Upper lobe of right lung (tissue), 1 donor: Measurements from ENCODE around the gene ATP5F1D. TPM values are rescaled to one million over a fixed set of nuclear protein-coding genes. Genes with fewer than 3 reads are reported as not detected.

Experiments
- ATAC-seq: fragments of 200-7000 bp; cut with Tn5 transposase; one replicate; pipeline ENCODE4 v1.9.1; 2020; ENCODE audit warnings: mild to moderate bottlenecking, moderate library complexity
- DNase-seq: peaks from one replicate; pipeline ENCODE4 v3.0.0-alpha.2; 2020
- H3K27ac ChIP-seq: fragments of 200-600 bp; one replicate; pipeline ENCODE4 v1.8.0; 2022
- H3K27me3 ChIP-seq: fragments of 200-600 bp; one replicate; pipeline ENCODE4 v1.8.0; 2022; ENCODE audit warnings: mild to moderate bottlenecking
- H3K36me3 ChIP-seq: fragments of 200-600 bp; one replicate; pipeline ENCODE4 v1.8.0; 2022
- H3K4me1 ChIP-seq: fragments of 200-600 bp; one replicate; pipeline ENCODE4 v1.8.0; 2022
- H3K4me3 ChIP-seq: fragments of 200-600 bp; one replicate; pipeline ENCODE4 v1.8.0; 2022; ENCODE audit warnings: mild to moderate bottlenecking
- H3K9me3 ChIP-seq: fragments of 200-600 bp; one replicate; pipeline ENCODE4 v1.8.0; 2022
- CTCF ChIP-seq: fragments of 200-600 bp; IDR thresholded peaks from one replicate; pipeline ENCODE4 v1.8.0; 2022; ENCODE audit warnings: antibody characterized with exemption
- intact Hi-C: fragments of 100-400 bp; cut with DNase I; formaldehyde crosslinking; loops from one replicate; pipeline ENCODE4 v1.11.0; 2022
- total RNA-seq: library from RNA; stranded (reverse); fragmentation: NEBNext Ultra II Directional; extraction: Animal tissue kit (Norgen Biotek cat#: 25700); gene quantifications from one replicate; pipeline ENCODE4 v1.2.1, GENCODE V29; 2021
- donor health status: DM: no; HTN: yes; CAD: no; lungs with severe emphysema.

The ATP5F1D gene
- total RNA-seq, 1 donor from 2014 or later: 126 TPM

DNA sequence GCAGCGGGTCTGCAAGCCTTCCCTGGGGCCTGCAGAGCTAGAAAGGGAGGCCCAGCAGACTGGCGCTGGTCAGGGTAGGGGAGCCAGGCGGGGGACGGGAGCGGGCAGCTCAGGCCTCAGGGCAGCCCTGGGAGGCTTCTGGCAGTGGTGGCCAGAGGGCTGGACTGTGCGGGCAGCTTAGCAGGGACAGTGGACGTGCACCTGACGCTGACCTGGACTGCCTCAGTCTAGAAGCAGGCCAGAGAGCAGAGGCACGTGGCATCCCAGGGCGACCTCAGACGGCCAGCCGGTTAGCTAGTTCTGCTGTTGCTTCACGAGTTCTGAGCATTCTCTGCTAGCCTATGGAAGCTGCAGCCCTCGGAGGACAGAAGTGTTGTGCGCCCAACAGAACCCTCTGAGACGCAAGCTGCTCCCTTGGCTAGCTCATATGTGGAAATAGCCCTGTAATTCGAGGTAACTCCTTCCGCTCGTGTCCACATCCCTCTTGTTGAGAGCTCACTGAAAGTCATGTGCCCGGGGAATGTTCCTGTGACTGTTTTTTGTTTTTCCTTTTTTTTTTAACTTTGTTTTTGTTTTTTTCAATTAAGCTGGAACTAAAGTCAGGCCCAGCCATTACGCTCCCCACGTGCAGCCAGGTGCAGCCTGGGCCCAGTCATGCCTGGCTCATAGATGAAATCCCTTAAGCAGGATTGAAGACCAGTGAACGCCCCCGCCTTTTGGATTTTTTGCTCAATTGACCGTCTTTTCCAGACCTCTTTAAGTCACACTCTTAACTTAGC lies 31.9 kb downstream of the ATP5F1D start:
- Histone ChIP-seq H3K27ac (peak overlapping the region; percentile 94), H3K27me3 (no peaks in the 10 kb centered on the region), H3K36me3 (peaks cover 56% of the 10 kb centered on the region), H3K9me3 (no peaks in the 10 kb centered on the region), H3K4me1 (peaks cover 61% of the 10 kb centered on the region), H3K4me3 (no peak overlapping the region)
- ATAC-seq (no peak), DNase-seq (no peak)
- TF ChIP-seq CTCF: no peak
- intact Hi-C loops: no loop called here

DNA sequence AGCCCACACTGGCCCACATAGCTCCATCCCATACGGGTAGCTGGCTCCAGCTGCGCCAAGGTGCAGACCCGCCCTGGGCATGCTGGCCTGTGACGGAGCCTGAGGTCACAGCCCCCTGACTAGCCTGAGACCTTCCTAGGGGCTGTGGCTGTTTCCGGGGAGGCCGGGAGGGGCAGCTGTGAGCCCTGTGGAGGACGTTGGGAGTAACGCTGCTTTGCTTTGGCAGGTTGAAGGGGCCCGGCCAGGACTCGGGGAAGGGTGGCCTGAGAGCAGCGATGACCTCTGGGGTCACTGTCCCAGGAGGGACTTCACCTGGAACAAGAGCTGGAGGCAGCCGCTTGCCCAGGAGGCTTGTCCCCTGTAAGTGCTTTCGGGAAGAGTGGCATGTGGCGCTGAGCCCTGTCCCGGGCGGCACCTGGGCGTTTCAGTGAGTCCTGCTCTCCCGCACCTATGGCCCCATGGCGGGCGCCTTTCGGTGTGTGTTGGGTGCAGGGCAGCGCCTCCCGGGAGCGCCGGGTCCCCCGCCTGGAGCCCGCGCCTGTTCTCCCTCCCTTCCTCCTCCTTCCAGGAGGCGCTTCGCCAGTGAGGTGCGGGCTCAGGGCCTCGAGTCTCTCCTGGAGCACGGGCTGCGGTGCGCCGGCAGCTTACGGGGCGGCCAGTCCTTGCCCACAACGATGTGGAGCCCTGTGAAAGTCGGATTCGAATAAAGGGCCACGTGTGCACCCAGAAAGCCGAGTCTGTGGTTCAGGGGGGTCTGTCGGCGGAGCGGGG lies 32.7 kb downstream of the ATP5F1D start:
- Histone ChIP-seq H3K4me1 (peaks cover 57% of the 10 kb centered on the region), H3K4me3 (peak overlapping the region; percentile 69), H3K27ac (peak overlapping the region; percentile 94), H3K27me3 (no peaks in the 10 kb centered on the region), H3K36me3 (peaks cover 61% of the 10 kb centered on the region), H3K9me3 (no peaks in the 10 kb centered on the region)
- ATAC-seq (no peak), DNase-seq (no peak)
- intact Hi-C loops: no loop called here
- no peak for TF ChIP-seq CTCF

DNA sequence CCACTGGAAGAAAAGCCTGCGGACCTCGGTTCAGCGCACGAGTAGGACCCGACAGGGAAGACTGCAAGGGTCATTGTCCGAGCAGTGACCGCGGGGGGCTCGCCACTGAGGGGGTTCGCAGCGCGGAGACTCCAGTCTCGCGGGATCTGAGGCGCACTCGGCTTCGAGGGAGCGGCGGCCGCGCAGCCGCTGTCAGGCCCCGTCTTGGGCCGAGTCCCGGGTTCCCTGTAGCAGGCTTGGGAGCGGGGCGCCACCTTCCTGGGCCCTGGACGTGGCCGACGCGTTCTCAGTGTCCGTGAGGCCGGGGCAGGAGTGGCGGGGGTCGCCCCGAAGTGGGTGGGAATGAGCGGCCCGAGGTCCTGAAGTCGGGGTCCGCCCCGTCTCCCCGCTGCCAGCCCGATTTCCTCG lies 33.3 kb downstream of the ATP5F1D start:
- Histone ChIP-seq H3K36me3 (peaks cover 61% of the 10 kb centered on the region), H3K4me1 (peaks cover 57% of the 10 kb centered on the region), H3K27me3 (no peaks in the 10 kb centered on the region), H3K9me3 (no peaks in the 10 kb centered on the region), H3K4me3 (peak overlapping the region; percentile 69), H3K27ac (peak overlapping the region; percentile 94)
- no peak for TF ChIP-seq CTCF
- ATAC-seq (no peak), DNase-seq (peak; percentile 77)
- intact Hi-C loops: no loop called here

DNA sequence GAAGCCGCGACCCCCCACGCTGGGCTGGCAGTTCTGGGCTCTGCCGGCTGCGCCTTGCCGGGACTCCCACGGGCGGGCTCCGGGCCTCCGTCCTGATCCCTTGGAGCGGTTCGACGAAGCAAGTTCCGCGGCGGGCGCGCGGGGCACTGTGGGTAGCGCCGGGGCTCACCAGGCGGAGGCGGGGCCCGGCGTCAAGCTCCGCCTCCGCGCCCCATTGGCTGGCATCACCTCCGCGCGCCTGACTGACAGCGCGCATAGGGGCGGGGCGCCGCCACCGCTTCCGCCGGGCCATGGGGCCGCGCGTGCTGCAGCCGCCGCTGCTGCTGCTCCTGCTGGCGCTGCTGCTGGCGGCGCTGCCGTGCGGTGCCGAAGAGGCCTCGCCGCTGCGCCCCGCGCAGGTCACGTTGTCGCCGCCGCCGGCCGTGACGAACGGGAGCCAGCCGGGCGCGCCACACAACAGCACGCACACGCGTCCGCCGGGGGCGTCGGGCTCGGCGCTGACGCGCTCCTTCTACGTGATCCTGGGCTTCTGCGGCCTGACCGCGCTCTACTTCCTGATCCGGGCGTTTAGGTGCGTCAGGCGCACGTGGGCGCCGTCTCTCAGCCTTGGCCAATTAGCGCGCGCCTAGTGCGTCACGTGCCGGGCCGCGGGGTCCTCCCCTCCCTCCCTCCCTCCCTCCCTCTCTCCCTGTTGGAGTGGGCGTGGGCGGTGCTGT lies 33.9 kb downstream of the ATP5F1D start, which contains the start of gene FAM174C:
FAM174C (plus strand) TSS at position 271 of the 716 bp plus-strand sequence; CDS start at position 291, 20 bp downstream.
- peak; percentile 88 for ATAC-seq
- peaks cover 60% of the 10 kb centered on the region for H3K36me3 ChIP-seq
- no peaks in the 10 kb centered on the region for H3K27me3 ChIP-seq
- peak; percentile 98 for DNase-seq
- no peak for TF ChIP-seq CTCF
- peaks cover 55% of the 10 kb centered on the region for H3K4me1 ChIP-seq
- H3K27ac ChIP-seq: peak within 1 kb of the TSS; percentile 94
- peak within 1 kb of the TSS; percentile 69 for H3K4me3 ChIP-seq
- H3K9me3 ChIP-seq: no peaks in the 10 kb centered on the region
- intact Hi-C loops: no loop called here

DNA sequence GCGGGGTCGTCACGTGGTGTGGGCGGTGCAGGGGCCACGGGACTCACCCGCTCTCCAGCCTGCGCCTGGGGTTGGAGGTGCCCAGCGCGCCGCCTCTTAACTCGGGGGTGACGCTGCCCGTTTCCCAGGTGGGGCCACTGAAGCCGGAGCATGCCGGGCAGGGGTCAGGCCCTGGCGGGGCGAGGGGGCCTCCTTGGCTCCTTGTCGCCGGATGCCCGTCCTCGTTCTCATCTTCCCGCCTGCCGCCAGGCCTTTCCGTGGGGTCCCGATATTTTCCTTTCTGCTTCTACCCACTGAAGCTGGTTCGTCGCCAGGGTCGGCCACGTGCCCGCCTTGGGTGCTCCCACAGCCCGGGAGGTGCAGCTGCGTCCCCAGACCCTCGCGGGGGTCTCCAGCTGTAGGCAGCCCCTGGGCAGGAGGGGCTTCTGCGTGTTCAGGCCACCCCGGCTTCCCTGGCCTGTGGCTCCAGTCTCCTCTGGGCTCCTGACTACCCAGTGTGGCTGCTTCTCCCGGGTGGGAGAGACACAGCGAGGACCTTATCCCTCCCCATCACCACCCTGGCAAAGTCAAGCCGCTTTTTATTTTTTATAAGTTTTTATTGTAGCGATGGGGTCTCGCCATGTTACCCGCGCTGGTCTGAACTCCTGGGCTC lies 34.6 kb downstream of the ATP5F1D start:
- ATAC-seq: no peak

More for the DNA sequence above, 34.6 kb downstream of the ATP5F1D start:
- Histone ChIP-seq H3K36me3 (peaks cover 54% of the 10 kb centered on the region), H3K9me3 (no peaks in the 10 kb centered on the region), H3K4me1 (peaks cover 48% of the 10 kb centered on the region), H3K4me3 (peak overlapping the region; percentile 69), H3K27me3 (no peaks in the 10 kb centered on the region), H3K27ac (peak overlapping the region; percentile 94)
- intact Hi-C loops: no loop called here
- TF ChIP-seq CTCF: no peak
- no peak for DNase-seq
